Upper lobe of right lung (tissue), 1 donor: Measurements from ENCODE around the gene SPTSSA. TPM values are rescaled to one million over a fixed set of nuclear protein-coding genes. Genes with fewer than 3 reads are reported as not detected.
A peak's percentile ranks its signal among the peaks of the same experiment; 100 is the strongest.

Source experiments
- ATAC-seq: fragments of 200-7000 bp; cut with Tn5 transposase; one replicate; pipeline ENCODE4 v1.9.1; 2020; ENCODE audit warnings: mild to moderate bottlenecking, moderate library complexity
- DNase-seq: peaks from one replicate; pipeline ENCODE4 v3.0.0-alpha.2; 2020
- H3K27ac ChIP-seq: fragments of 200-600 bp; one replicate; pipeline ENCODE4 v1.8.0; 2022
- H3K27me3 ChIP-seq: fragments of 200-600 bp; one replicate; pipeline ENCODE4 v1.8.0; 2022; ENCODE audit warnings: mild to moderate bottlenecking
- H3K36me3 ChIP-seq: fragments of 200-600 bp; one replicate; pipeline ENCODE4 v1.8.0; 2022
- H3K4me1 ChIP-seq: fragments of 200-600 bp; one replicate; pipeline ENCODE4 v1.8.0; 2022
- H3K4me3 ChIP-seq: fragments of 200-600 bp; one replicate; pipeline ENCODE4 v1.8.0; 2022; ENCODE audit warnings: mild to moderate bottlenecking
- H3K9me3 ChIP-seq: fragments of 200-600 bp; one replicate; pipeline ENCODE4 v1.8.0; 2022
- intact Hi-C: fragments of 100-400 bp; cut with DNase I; formaldehyde crosslinking; loops from one replicate; pipeline ENCODE4 v1.11.0; 2022
- total RNA-seq: library from RNA; stranded (reverse); fragmentation: NEBNext Ultra II Directional; extraction: Animal tissue kit (Norgen Biotek cat#: 25700); gene quantifications from one replicate; pipeline ENCODE4 v1.2.1, GENCODE V29; 2021
- TF ChIP-seq, protein P1 (sequence below): fragments of 200-600 bp; IDR thresholded peaks from one replicate; pipeline ENCODE4 v1.8.0; 2022; ENCODE audit warnings: antibody characterized with exemption
- donor health status: DM: no; HTN: yes; CAD: no; lungs with severe emphysema.

SPTSSA gene
- total RNA-seq, 1 donor from 2014 or later = 48.4 TPM

GRCh38 chr14:34449819-34450541 is 12.1 kb downstream of the SPTSSA start:
- intact Hi-C loops = no loop called here
- H3K4me3 ChIP-seq = no peak overlapping the region
- ATAC-seq (peak; percentile 49), DNase-seq (no peak)
- H3K27me3 ChIP-seq = no peaks in the 10 kb centered on the region
- TF ChIP-seq, protein P1, sequence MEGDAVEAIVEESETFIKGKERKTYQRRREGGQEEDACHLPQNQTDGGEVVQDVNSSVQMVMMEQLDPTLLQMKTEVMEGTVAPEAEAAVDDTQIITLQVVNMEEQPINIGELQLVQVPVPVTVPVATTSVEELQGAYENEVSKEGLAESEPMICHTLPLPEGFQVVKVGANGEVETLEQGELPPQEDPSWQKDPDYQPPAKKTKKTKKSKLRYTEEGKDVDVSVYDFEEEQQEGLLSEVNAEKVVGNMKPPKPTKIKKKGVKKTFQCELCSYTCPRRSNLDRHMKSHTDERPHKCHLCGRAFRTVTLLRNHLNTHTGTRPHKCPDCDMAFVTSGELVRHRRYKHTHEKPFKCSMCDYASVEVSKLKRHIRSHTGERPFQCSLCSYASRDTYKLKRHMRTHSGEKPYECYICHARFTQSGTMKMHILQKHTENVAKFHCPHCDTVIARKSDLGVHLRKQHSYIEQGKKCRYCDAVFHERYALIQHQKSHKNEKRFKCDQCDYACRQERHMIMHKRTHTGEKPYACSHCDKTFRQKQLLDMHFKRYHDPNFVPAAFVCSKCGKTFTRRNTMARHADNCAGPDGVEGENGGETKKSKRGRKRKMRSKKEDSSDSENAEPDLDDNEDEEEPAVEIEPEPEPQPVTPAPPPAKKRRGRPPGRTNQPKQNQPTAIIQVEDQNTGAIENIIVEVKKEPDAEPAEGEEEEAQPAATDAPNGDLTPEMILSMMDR = no peak
- no peak overlapping the region for H3K27ac ChIP-seq
- H3K4me1 ChIP-seq = no peaks in the 10 kb centered on the region
- peaks cover 33% of the 10 kb centered on the region for H3K36me3 ChIP-seq
- H3K9me3 ChIP-seq = no peaks in the 10 kb centered on the region

DNA sequence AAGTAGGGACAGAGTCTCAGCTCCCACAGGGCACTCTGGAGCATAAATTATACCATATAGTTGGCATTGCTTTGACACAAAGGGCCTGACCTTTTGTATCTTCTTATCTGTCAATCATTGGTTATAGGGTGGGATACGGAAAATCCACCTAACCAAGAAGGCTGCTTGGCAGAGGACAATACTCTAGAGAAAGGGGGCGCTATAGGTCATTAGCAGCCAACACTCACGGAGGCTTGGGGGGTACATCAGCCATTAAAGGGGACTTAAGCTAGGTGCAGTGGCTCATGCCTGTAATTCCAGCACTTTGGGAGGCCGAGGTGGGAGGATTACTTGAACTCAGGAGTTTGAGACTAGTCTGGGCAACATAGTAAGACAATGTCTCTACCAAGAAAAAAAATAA is 22.9 kb downstream of the SPTSSA start:
- no peak for ATAC-seq
- Histone ChIP-seq H3K4me3 (no peak overlapping the region), H3K9me3 (no peaks in the 10 kb centered on the region), H3K4me1 (peaks cover 12% of the 10 kb centered on the region), H3K27ac (no peak overlapping the region), H3K27me3 (no peaks in the 10 kb centered on the region), H3K36me3 (no peaks in the 10 kb centered on the region)
- intact Hi-C loops = no loop called here
- TF ChIP-seq, protein P1 = no peak
- DNase-seq = no peak

- H3K27me3 ChIP-seq = no peaks in the 10 kb centered on the region
- TF ChIP-seq, protein P1 = no peak
- no peaks in the 10 kb centered on the region for H3K36me3 ChIP-seq
- H3K4me3 ChIP-seq = no peak overlapping the region
- H3K27ac ChIP-seq = no peak overlapping the region
- ATAC-seq (no peak), DNase-seq (no peak)
- H3K4me1 ChIP-seq = peaks cover 12% of the 10 kb centered on the region
- intact Hi-C loops = no loop called here
- H3K9me3 ChIP-seq = no peaks in the 10 kb centered on the region
These were observed 23.6 kb downstream of the SPTSSA start for GRCh38 chr14:34438438-34438837.

DNA sequence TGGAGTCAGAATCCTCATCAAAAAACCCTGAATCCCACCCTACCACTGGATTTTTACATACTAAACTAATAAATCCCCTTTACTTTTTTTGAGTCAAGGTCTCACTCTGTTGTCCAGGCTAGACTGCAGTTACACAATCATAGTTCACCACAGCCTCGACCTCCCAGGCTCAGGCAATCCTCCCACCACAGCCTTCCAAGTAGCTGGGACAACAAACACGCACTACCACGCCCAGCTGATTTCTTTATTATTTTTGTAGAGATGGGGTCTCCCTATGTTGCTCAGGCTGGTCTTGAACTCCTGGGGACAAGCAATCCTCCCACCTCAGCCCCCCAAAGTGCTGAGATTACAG is 24.3 kb downstream of the SPTSSA start:
- ATAC-seq = no peak
- Histone ChIP-seq H3K4me1 (peaks cover 12% of the 10 kb centered on the region), H3K4me3 (no peak overlapping the region), H3K27ac (no peak overlapping the region), H3K9me3 (no peaks in the 10 kb centered on the region), H3K36me3 (no peaks in the 10 kb centered on the region), H3K27me3 (no peaks in the 10 kb centered on the region)
- intact Hi-C loops = no loop called here
- no peak for DNase-seq
- TF ChIP-seq, protein P1 = no peak

- H3K4me1 ChIP-seq = peaks cover 12% of the 10 kb centered on the region
- ATAC-seq = no peak
- no peak overlapping the region for H3K4me3 ChIP-seq
- no peaks in the 10 kb centered on the region for H3K36me3 ChIP-seq
- no peak overlapping the region for H3K27ac ChIP-seq
- intact Hi-C loops = no loop called here
- no peaks in the 10 kb centered on the region for H3K27me3 ChIP-seq
- DNase-seq = no peak
- H3K9me3 ChIP-seq = no peaks in the 10 kb centered on the region
- TF ChIP-seq, protein P1 = no peak
These were observed 24.9 kb downstream of the SPTSSA start for GRCh38 chr14:34436960-34437728.
